Amygdala (tissue), 56 donors: ENCODE results near the gene THTPA.

Experiments
- DNase-seq, 56 donors: peaks; one replicate each; lab custom pipeline; 2025; lab: John Stamatoyannopoulos, UW

Gene THTPA

DNA sequence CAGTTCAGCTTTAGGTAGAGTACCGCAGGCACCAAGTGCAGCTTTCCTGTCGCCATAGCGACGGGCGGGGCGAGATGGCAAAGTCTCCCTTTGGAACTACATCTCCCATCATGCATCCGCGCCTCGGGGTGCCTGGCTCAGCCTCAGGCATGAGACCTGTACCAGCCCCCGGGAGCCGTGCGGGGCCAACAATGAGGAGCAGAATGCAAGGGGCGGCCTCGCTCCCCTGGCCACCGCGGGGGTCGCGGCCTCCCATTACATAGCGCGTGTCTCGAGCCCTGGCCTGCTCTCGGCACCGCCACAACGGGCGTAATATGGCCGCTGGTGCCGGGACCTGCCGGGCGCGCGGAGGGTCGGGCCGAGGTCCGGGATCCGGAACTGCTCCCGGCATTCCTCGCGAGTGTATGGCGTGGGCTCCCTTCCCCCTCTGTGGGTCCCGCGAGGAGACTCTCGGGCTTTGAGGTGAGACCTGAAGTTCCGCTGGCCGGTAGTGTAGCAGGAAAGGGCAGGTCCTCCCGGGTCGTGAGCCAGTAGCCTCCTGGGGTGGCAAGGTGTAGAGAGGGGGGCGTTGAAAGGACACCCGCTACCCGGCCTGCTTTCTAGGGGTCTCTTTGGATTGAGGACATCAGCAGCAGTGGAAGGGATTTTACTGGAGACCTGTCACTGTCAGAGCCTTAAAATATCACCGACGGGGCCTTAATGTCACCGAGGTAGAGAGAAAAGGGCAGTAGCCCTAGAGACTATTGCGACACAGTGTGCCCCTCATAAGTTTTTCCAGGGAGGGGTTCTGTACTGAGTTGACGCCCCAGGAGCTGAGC is at the start of gene THTPA:
TSS of gene THTPA (plus strand) at position 390 of the 818 bp plus-strand sequence. CDS start 487 bp downstream, outside the sequence.
- peak; percentile 59 to 96 (median 89) for DNase-seq

- peak in 13 of 56 donors; percentile 31 to 50 (median 41) for DNase-seq
These were observed 43.9 kb upstream of the THTPA start for GRCh38 chr14:23512156-23512555.

- peak; percentile 50 to 96 (median 87) for DNase-seq
These were observed 42.9 kb upstream of the THTPA start for GRCh38 chr14:23513005-23513817.

- DNase-seq, result peak in 33 of 56 donors; percentile 32 to 85 (median 66)
These were observed 42.0 kb upstream of the THTPA start for GRCh38 chr14:23513818-23514643.

GRCh38 chr14:23514644-23514957 is 41.5 kb upstream of the THTPA start:
- peak in 39 of 56 donors; percentile 26 to 85 (median 64) for DNase-seq

GRCh38 chr14:23517650-23518326 is 38.3 kb upstream of the THTPA start:
- no peak for DNase-seq

GRCh38 chr14:23518709-23519108 is 37.4 kb upstream of the THTPA start:
- DNase-seq, result no peak

- peak in 7 of 56 donors; percentile 24 to 52 (median 48) for DNase-seq
These were observed 35.1 kb upstream of the THTPA start for GRCh38 chr14:23520899-23521533.

- DNase-seq, result no peak
These were observed 34.1 kb upstream of the THTPA start for GRCh38 chr14:23521785-23522640.

- DNase-seq, result no peak
These were observed 33.4 kb upstream of the THTPA start for GRCh38 chr14:23522643-23523198.

GRCh38 chr14:23523229-23524016 is 32.6 kb upstream of the THTPA start:
- no peak for DNase-seq

GRCh38 chr14:23524954-23525353 is 31.1 kb upstream of the THTPA start:
- DNase-seq, result no peak

GRCh38 chr14:23525611-23526010 is 30.5 kb upstream of the THTPA start:
- DNase-seq, result no peak

DNA sequence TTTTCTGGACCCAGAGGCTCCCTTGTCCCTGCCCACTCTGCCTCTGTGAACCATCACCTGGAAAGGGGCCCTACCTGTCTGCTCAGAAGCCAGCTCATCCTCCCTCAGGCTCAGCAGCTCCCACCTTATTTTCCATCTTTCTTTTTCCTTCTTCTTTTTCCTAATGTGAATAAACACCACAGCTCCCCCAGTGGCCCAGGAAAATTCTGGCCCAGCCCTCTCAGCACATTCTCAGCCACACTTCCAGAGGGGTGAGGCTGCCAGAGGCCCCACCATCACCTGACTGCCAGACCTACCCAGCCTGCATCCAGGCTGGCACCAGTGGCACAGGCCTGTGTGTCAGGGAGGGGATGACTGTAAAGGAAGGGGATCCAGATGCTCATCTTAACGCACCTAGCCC is 27.5 kb upstream of the THTPA start:
- peak in 4 of 56 donors; percentile 22 to 37 (median 26) for DNase-seq

DNA sequence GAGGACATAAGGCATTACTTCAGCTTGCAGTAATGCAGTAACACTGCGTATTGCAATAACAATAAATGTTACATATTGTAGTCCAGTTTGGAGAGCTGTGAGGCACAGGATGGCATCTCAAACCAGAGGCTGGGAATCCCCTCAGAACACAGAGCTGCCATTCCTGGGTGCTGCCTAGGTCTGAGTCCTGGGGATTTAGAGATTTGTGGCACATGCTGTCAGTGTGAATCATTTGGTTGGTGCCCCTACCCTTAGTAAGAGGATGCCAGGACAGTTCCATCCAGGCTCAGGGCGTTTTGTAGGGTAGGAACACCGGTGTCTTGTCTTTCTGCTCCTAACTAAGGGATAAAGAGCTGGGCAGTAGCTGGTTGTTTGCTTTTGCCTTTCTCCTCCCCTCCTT is 27.1 kb upstream of the THTPA start:
- no peak for DNase-seq

GRCh38 chr14:23530375-23531055 is 25.6 kb upstream of the THTPA start:
- no peak for DNase-seq

GRCh38 chr14:23531391-23531790 is 24.7 kb upstream of the THTPA start:
- DNase-seq, result no peak
